ENCODE results near the gene PTPRD.
"Not testable (repeated sequence)": the region's sequence is repeated elsewhere in the genome, so short reads cannot be mapped to it uniquely, and the experiment has no call there.

The PTPRD gene

GRCh38 chr9:9170439-9171134 lies 1442.2 kb downstream of the PTPRD start:
- no peak for DNase-seq (ENCODE audit: low read depth in 2 of 2)

- no peak for DNase-seq (ENCODE audit: low read depth in 2 of 2)
Observed at GRCh38 chr9:9142001-9142400, 1470.8 kb downstream of the PTPRD start.

GRCh38 chr9:9133526-9133925 lies 1479.3 kb downstream of the PTPRD start:
- DNase-seq (ENCODE audit: low read depth in 2 of 2) = no peak

GRCh38 chr9:9124616-9125015 lies 1488.2 kb downstream of the PTPRD start:
- DNase-seq (ENCODE audit: low read depth in 2 of 2) = no peak

GRCh38 chr9:9122230-9122875 lies 1490.4 kb downstream of the PTPRD start:
- DNase-seq (ENCODE audit: low read depth in 2 of 2) = no peak

- no peak for DNase-seq (ENCODE audit: low read depth in 2 of 2)
Observed at GRCh38 chr9:9117866-9118265, 1494.9 kb downstream of the PTPRD start.

GRCh38 chr9:9112001-9112720 lies 1500.6 kb downstream of the PTPRD start:
- DNase-seq (ENCODE audit: low read depth in 2 of 2) = no peak

- no peak for DNase-seq (ENCODE audit: low read depth in 2 of 2)
Observed at GRCh38 chr9:9108641-9109040, 1504.2 kb downstream of the PTPRD start.

- no peak for DNase-seq (ENCODE audit: low read depth in 2 of 2)
Observed at GRCh38 chr9:9102295-9102694, 1510.5 kb downstream of the PTPRD start.

GRCh38 chr9:9100070-9100469 lies 1512.7 kb downstream of the PTPRD start:
- no peak for DNase-seq (ENCODE audit: low read depth in 2 of 2)

GRCh38 chr9:9099646-9100045 lies 1513.2 kb downstream of the PTPRD start:
- no peak for DNase-seq (ENCODE audit: low read depth in 2 of 2)

- DNase-seq (ENCODE audit: low read depth in 2 of 2) = not testable (repeated sequence)
Observed at GRCh38 chr9:9097254-9097653, 1515.5 kb downstream of the PTPRD start.

- DNase-seq (ENCODE audit: low read depth in 2 of 2) = no peak
Observed at GRCh38 chr9:9091387-9091786, 1521.4 kb downstream of the PTPRD start.

GRCh38 chr9:9079473-9079872 lies 1533.3 kb downstream of the PTPRD start:
- no peak for DNase-seq (ENCODE audit: low read depth in 2 of 2)

- DNase-seq (ENCODE audit: low read depth in 2 of 2) = no peak
Observed at GRCh38 chr9:9078301-9078700, 1534.5 kb downstream of the PTPRD start.

- no peak for DNase-seq (ENCODE audit: low read depth in 2 of 2)
Observed at GRCh38 chr9:9061627-9062026, 1551.2 kb downstream of the PTPRD start.

- no peak for DNase-seq (ENCODE audit: low read depth in 2 of 2)
Observed at GRCh38 chr9:9054354-9054992, 1558.3 kb downstream of the PTPRD start.

GRCh38 chr9:9045572-9045971 lies 1567.2 kb downstream of the PTPRD start:
- no peak for DNase-seq (ENCODE audit: low read depth in 2 of 2)

GRCh38 chr9:9045072-9045471 lies 1567.7 kb downstream of the PTPRD start:
- no peak for DNase-seq (ENCODE audit: low read depth in 2 of 2)

- not testable (repeated sequence) for DNase-seq (ENCODE audit: low read depth in 2 of 2)
Observed at GRCh38 chr9:9043788-9044187, 1569.0 kb downstream of the PTPRD start.

- DNase-seq (ENCODE audit: low read depth in 2 of 2) = no peak
Observed at GRCh38 chr9:9041756-9042155, 1571.0 kb downstream of the PTPRD start.

- DNase-seq (ENCODE audit: low read depth in 2 of 2) = no peak
Observed at GRCh38 chr9:9033022-9033421, 1579.8 kb downstream of the PTPRD start.

Measured in activated CD8-positive, alpha-beta memory T cell treated with anti-CD3 and anti-CD28 coated beads for 4 hours (primary cell).